ENCODE data around the gene MS4A18.

The MS4A18 gene

DNA sequence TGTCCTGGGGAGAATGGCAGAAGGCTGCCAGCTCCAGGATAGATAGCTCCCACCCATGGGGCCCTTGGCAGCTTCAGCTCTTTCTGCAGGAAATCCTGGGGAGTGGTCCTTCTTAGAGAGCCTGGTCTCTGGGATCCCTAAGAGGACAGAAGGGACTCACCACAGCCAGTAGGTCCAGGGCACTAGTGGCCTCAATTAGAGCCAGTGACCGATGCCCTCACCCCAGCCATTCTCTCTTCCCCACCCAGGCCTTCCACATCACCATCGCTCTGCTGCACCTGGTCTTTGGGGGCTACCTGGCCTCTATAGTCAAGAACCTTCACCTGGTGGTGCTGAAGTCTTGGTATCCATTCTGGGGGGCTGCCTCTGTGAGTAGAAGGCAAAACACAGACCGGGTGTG, 66.2 kb downstream of the MS4A18 start:
- no peak for DNase-seq

- no peak for DNase-seq
Measured at GRCh38 chr11:60791153-60791933, 66.8 kb downstream of the MS4A18 start.

- DNase-seq, result no peak
Measured at GRCh38 chr11:60792521-60792920, 68.0 kb downstream of the MS4A18 start.

Data from KG1 (cell line).